Measurements from ENCODE around the gene MED25.

DNA sequence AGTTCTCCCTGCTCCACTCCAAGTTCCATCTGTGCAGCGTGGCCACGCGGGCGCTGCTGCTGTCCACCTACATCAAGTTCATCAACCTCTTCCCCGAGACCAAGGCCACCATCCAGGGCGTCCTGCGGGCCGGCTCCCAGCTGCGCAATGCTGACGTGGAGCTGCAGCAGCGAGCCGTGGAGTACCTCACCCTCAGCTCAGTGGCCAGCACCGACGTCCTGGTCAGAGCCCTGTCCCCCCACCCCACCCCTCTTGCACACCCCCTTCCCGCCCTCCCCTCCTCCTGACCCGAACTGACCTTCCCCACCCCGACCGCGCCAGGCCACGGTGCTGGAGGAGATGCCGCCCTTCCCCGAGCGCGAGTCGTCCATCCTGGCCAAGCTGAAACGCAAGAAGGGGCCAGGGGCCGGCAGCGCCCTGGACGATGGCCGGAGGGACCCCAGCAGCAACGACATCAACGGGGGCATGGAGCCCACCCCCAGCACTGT, 16.6 kb upstream of the MED25 start:
- TF ChIP-seq CTCF (conservative IDR thresholded peaks at IDR 0.05; ENCODE audit: low read length) (no peak), EZH2phosphoT487 (IDR thresholded peaks at IDR 0.05; ENCODE audit: borderline replicate concordance) (no peak)

Measured in Loucy (cell line).